Spleen (tissue), 11 donors: ENCODE measurements around the gene GSTT2B. TPM values are rescaled to one million over a fixed set of nuclear protein-coding genes. Genes with fewer than 3 reads are reported as not detected.

Experiments
- DNase-seq: peaks from one replicate; pipeline ENCODE4 v3.0.0-alpha.2; 2020
- H3K27ac ChIP-seq, 8 donors: fragments of 200-600 bp; sonication (generic) in 7 of 8; 1 replicate in 4 of 8; 2 replicates in 4 of 8; pipeline versions ENCODE4 v1.5.0 to v1.8.0; 2016 to 2021; ENCODE audit warnings: inconsistent platforms in 4 of 8, mild to moderate bottlenecking in 4 of 8, moderate library complexity in 1 of 8
- H3K27me3 ChIP-seq, 7 donors: fragments of 200-600 bp; sonication (generic) in 6 of 7; replicated peaks in 1 of 7; 1 replicate in 4 of 7; 2 replicates in 3 of 7; pipeline versions ENCODE4 v1.5.0 to v1.8.0; 2016 to 2021; ENCODE audit warnings: inconsistent platforms in 3 of 7, mild to moderate bottlenecking in 1 of 7
- H3K36me3 ChIP-seq, 6 donors: fragments of 200-600 bp; sonication (generic) in 5 of 6; 1 replicate in 4 of 6; 2 replicates in 2 of 6; pipeline versions ENCODE4 v1.5.0 to v1.8.0; 2016 to 2021; ENCODE audit warnings: inconsistent platforms in 2 of 6
- H3K4me1 ChIP-seq, 6 donors: fragments of 200-600 bp; sonication (generic) in 5 of 6; 1 replicate in 3 of 6; 2 replicates in 3 of 6; pipeline versions ENCODE4 v1.5.0 to v1.8.0; 2016 to 2021; ENCODE audit warnings: inconsistent platforms in 3 of 6
- H3K4me3 ChIP-seq, 8 donors: fragments of 200-600 bp; sonication (generic) in 7 of 8; 1 replicate in 4 of 8; 2 replicates in 4 of 8; pipeline versions ENCODE4 v1.5.0 to v1.8.0; 2016 to 2021; ENCODE audit warnings: inconsistent platforms in 4 of 8, mild to moderate bottlenecking in 4 of 8, moderate library complexity in 2 of 8
- H3K9me3 ChIP-seq, 8 donors: fragments of 200-600 bp; sonication (generic) in 7 of 8; 1 replicate in 4 of 8; 2 replicates in 4 of 8; pipeline versions ENCODE4 v1.5.0 to v1.8.0; 2016 to 2021; ENCODE audit warnings: inconsistent platforms in 4 of 8
- POLR2A ChIP-seq, 3 donors: fragments of 450-650 bp; IDR thresholded peaks; one replicate each; pipeline ENCODE4 v1.5.1; 2017; ENCODE audit warnings: antibody characterized with exemption in 3 of 3, mild to moderate bottlenecking in 1 of 3
- POLR2AphosphoS5 ChIP-seq, 3 donors: sonication (generic); formaldehyde crosslinking; IDR thresholded peaks; one replicate each; pipeline ENCODE4 v1.5.1; 2017; ENCODE audit warnings: antibody characterized with exemption in 3 of 3
- WGBS, 5 donors: extraction: QIAGEN DNeasy Blood & Tissue Kit in 3 of 5; methylation state at CpG; one replicate each; pipeline versions ENCODE4 v1.1.5 to v1.1.7; 2013 to 2018; 5-methylcytosine and 5-hydroxymethylcytosine counted together
- intact Hi-C: fragments of 100-400 bp; cut with DNase I; formaldehyde crosslinking; loops from one replicate; pipeline ENCODE4 v1.15.0; 2023; ENCODE audit warnings: low total_unique reads
- polyA plus RNA-seq, 3 donors: library from polyadenylated mRNA; stranded (reverse); fragments of 200-250 nt; gene quantifications; one replicate each; pipeline ENCODE4 v1.2.1, GENCODE V29; 2013
- total RNA-seq, 7 donors: library from RNA; depleted of rRNA in 3 of 7; stranded (reverse); fragments of >200 nt in 3 of 7; fragmentation: NEBNext Ultra II Directional in 4 of 7; extraction: Animal tissue kit (Norgen Biotek cat#: 25700) in 4 of 7; gene quantifications; one replicate each; pipeline versions ENCODE4 v1.1.0 to v1.2.1, GENCODE V29; 2016 to 2021
- TF ChIP-seq, protein P1 (sequence below), 11 experiments: fragments of 200-600 bp in 7 of 11; fragments of 450-650 bp in 4 of 11; sonication (generic) in 4 of 11; IDR thresholded peaks in 8 of 11; conservative IDR thresholded peaks in 3 of 11; 1 replicate in 7 of 11; 2 replicates in 4 of 11; pipeline versions ENCODE4 v1.4.0 to v1.8.0; 2016 to 2021; ENCODE audit warnings: antibody characterized with exemption in 11 of 11, inconsistent platforms in 4 of 11, mild to moderate bottlenecking in 1 of 11
- donor health status: healthy with polysubstance abuse.
- donor health status: DM: no; HTN: no; CAD: no; lungs with moderate emphysema.
- donor health status: DM: no; HTN: no; CAD: no.
- donor health status: Bipolar disorder and iron deficiency.
- donor health status: healthy.
- donor health status: DM: no; HTN: no; CAD: no.
- donor health status: DM: yes; HTN: yes; CAD: no.

Gene GSTT2B
- total and polyA plus RNA-seq, 10 donors, result 2.0 to 11.6 (median 4.8) TPM

DNA sequence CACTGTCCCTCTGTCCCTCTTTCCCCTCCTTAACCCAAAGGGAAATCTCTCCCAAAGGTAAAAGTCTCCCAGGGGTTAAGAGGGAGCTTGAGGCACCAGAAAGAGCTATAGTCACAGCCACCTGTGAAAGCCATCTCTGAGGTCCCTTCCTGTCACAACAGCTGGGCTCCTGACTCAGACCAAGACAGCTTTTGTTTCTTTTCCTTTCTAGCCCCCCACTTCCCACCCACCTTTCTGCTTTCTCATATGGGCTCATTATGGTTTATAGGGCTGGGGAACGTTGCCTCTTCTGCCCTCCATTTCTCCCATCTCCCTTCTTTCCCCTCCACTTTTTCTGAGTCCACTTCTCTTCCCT, 47.7 kb downstream of the GSTT2B start:
- no peaks in the 10 kb centered on the region for H3K9me3 ChIP-seq
- WGBS, 5 donors, result 0% methylated on average over 1 of the region's 1 CpG
- H3K4me1 ChIP-seq, result peaks cover 0 to 34% (median 19%) of the 10 kb centered on the region in 6 donors
- H3K36me3 ChIP-seq, result peaks cover 0 to 21% (median 0%) of the 10 kb centered on the region in 6 donors
- no peaks in the 10 kb centered on the region for H3K27me3 ChIP-seq
- DNase-seq, result no peak
- peak overlapping the region; percentile 86 to 95 (median 92) for H3K27ac ChIP-seq
- intact Hi-C loops, result no loop called here
- TF ChIP-seq, protein P1, sequence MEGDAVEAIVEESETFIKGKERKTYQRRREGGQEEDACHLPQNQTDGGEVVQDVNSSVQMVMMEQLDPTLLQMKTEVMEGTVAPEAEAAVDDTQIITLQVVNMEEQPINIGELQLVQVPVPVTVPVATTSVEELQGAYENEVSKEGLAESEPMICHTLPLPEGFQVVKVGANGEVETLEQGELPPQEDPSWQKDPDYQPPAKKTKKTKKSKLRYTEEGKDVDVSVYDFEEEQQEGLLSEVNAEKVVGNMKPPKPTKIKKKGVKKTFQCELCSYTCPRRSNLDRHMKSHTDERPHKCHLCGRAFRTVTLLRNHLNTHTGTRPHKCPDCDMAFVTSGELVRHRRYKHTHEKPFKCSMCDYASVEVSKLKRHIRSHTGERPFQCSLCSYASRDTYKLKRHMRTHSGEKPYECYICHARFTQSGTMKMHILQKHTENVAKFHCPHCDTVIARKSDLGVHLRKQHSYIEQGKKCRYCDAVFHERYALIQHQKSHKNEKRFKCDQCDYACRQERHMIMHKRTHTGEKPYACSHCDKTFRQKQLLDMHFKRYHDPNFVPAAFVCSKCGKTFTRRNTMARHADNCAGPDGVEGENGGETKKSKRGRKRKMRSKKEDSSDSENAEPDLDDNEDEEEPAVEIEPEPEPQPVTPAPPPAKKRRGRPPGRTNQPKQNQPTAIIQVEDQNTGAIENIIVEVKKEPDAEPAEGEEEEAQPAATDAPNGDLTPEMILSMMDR (IDR thresholded peaks at IDR 0.05 in 8 of 11, conservative IDR thresholded peaks at IDR 0.05 in 3 of 11), result no peak
- no peak for TF ChIP-seq POLR2A (IDR thresholded peaks at IDR 0.05)
- no peak for TF ChIP-seq POLR2AphosphoS5 (IDR thresholded peaks at IDR 0.05)
- H3K4me3 ChIP-seq, result peak overlapping the region; percentile 35 to 80 (median 56)

DNA sequence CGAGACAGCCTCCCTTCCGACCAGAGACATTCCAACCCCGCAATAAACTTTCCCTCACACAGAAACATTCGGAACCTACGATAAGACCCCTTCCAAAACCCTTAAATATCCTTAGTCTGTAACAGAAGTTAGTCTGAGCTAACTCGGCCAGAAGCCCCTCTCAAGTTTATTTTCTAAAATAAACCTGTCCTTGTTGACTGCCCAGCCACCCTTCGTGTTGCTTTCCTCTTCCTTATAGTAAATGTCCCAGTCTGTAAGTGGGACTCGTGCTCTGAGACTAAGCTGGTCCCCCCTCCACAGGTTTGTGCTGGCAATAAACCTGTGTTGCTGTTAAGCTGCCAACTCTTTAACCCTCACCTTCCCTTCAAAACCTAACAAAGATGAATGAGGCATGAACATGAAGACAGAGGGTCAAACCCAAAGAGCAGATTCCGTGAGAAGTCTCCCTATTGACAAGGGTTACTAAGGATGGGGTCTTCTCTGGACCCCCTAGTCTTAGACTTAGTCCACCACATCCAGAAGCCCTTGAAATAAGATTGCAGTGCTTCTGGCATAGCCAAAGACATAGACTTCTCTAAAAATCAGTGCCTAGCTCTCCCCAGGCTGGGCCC, 48.6 kb downstream of the GSTT2B start:
- DNase-seq, result no peak
- no peak overlapping the region for H3K27ac ChIP-seq
- 91 to 95% (median 93%) methylated on average over 9 of the region's 9 CpGs for WGBS, 5 donors
- H3K9me3 ChIP-seq, result no peaks in the 10 kb centered on the region
- H3K4me1 ChIP-seq, result peaks cover 0 to 34% (median 19%) of the 10 kb centered on the region in 6 donors
- no peak for TF ChIP-seq POLR2AphosphoS5 (IDR thresholded peaks at IDR 0.05)
- TF ChIP-seq POLR2A (IDR thresholded peaks at IDR 0.05), result no peak
- TF ChIP-seq, protein P1 (IDR thresholded peaks at IDR 0.05 in 8 of 11, conservative IDR thresholded peaks at IDR 0.05 in 3 of 11), result no peak
- H3K4me3 ChIP-seq, result no peak overlapping the region
- H3K27me3 ChIP-seq, result no peaks in the 10 kb centered on the region
- H3K36me3 ChIP-seq, result peaks cover 0 to 13% (median 0%) of the 10 kb centered on the region in 6 donors
- intact Hi-C loops, result no loop called here

DNA sequence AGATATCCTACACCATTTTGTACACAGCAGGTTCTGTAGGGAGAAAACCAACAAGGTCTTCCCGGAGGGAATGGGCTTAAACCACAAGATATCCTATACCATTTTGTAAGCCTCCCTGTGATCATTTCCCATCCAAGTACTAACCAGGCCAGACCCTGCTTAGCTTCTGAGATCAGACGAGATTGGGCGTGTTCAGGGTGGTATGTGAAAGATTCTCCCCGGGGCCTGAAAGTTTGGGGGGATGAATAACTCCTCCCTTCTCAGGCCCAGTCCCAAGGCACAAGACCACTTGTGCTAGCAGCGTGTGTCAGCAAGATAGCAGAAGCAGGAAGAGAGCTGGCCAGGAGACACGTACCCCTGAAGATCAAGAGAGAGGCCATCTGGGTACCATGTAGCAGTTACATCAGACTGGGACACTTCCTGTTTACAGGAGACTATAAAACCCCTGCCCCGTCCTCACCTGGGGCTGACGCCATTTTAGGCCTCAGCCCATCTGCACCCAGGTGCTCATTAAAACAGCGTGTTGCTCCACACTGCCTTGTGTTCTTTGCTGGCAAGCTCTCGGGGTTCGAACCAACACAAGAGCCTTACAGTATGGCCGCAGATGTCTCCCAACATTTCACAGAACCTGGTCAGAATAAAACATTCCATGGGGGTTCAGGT, 49.5 kb downstream of the GSTT2B start:
- Histone ChIP-seq H3K4me3 (no peak overlapping the region), H3K27ac (no peak overlapping the region), H3K4me1 (peaks cover 0 to 40% (median 22%) of the 10 kb centered on the region in 6 donors), H3K9me3 (no peaks in the 10 kb centered on the region), H3K36me3 (peaks cover 0 to 4% (median 0%) of the 10 kb centered on the region in 6 donors), H3K27me3 (no peaks in the 10 kb centered on the region)
- TF ChIP-seq, protein P1 (IDR thresholded peaks at IDR 0.05 in 8 of 11, conservative IDR thresholded peaks at IDR 0.05 in 3 of 11), result no peak
- TF ChIP-seq POLR2AphosphoS5 (IDR thresholded peaks at IDR 0.05), result no peak
- TF ChIP-seq POLR2A (IDR thresholded peaks at IDR 0.05), result no peak
- intact Hi-C loops, result no loop called here
- 87 to 95% (median 92%) methylated on average over 11 to 12 of the region's 12 CpGs for WGBS, 5 donors
- DNase-seq, result no peak

DNA sequence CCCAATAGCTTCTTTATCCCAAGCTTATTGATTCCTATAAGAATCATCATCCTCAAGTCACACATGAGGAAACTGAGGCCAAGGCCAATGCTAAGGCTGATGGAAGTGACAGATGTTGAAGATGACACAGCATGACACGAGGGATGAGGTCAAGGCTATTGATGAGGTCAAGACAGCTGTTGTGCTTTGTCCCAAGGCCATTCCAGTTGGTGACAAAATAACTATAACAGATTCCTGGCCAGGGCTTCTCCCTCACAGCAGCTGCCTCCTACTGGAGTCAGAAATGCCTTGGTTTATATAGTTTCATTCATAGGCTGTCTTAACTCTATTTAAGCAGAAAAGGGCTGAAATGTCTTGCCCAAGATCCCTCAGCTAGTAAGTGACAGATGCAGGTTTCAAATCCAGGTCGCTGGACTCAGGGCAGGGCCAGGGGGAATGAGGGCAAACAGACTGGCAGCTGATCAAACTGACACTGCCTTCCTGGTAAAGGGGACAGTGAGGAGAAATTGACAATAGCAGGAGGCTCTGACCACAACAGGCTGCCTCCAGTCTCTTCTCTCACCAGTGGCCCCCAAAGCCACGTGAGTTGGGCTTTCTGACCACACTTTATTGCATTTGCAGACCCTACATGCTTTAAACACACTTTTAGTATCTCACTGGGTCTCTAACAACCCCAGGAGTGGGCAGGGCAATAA, 50.4 kb downstream of the GSTT2B start:
- 72 to 90% (median 82%) methylated on average over 3 of the region's 3 CpGs for WGBS, 5 donors
- intact Hi-C loops, result no loop called here
- peaks cover 0 to 42% (median 21%) of the 10 kb centered on the region in 6 donors for H3K4me1 ChIP-seq
- no peak for DNase-seq
- no peak overlapping the region for H3K27ac ChIP-seq
- H3K36me3 ChIP-seq, result no peaks in the 10 kb centered on the region
- TF ChIP-seq, protein P1 (IDR thresholded peaks at IDR 0.05 in 8 of 11, conservative IDR thresholded peaks at IDR 0.05 in 3 of 11), result no peak
- TF ChIP-seq POLR2AphosphoS5 (IDR thresholded peaks at IDR 0.05) (no peak), POLR2A (IDR thresholded peaks at IDR 0.05) (no peak)
- no peak overlapping the region for H3K4me3 ChIP-seq
- H3K9me3 ChIP-seq, result no peaks in the 10 kb centered on the region
- no peaks in the 10 kb centered on the region for H3K27me3 ChIP-seq
